HepG2 (cell line): ENCODE results near the gene IFI35. TPM values are rescaled to one million over a fixed set of nuclear protein-coding genes. Genes with fewer than 3 reads are reported as not detected.

ENCODE experiments used
- ATAC-seq: fragments of 200-7000 bp; cut with Tn5 transposase; 3 replicates; pipeline ENCODE4 v1.9.1; 2020; ENCODE audit warnings: mild to moderate bottlenecking, moderate library complexity
- BruUV-seq: library from RNA; stranded (reverse); fragments of 400-500 nt; replicated peaks from 2 replicates; lab custom pipeline; 2021; lab: Mats Ljungman, UMichigan
- CTCF ChIA-PET: fragments of 300-600 bp; formaldehyde crosslinking; extraction: SDS; loops from one replicate; lab custom pipeline; 2021; ENCODE audit warnings: low total read pairs, inconsistent platforms, low intra/inter-chr PET ratio; lab: Yijun Ruan, JAX
- POLR2A ChIA-PET: fragments of 350-600 bp; sonication (Branson Sonifier 250); formaldehyde crosslinking; loops from one replicate; lab custom pipeline; 2020; ENCODE audit warnings: antibody characterized with exemption, inconsistent platforms; lab: Yijun Ruan, JAX
- DNase-seq: peaks from one replicate; pipeline ENCODE4 v3.0.0-alpha.2; 2015; ENCODE audit warnings: low spot score
- FAIRE-seq: peaks from 3 replicates; lab custom pipeline; 2011; peaks lifted over from hg19 to GRCh38; lab: Jason Lieb, UNC
- H2AFZ ChIP-seq: one replicate; pipeline ENCODE4 v1.6.1; 2011; ENCODE audit warnings: low read length, inconsistent platforms
- H3K27ac ChIP-seq: fragments of 300-600 bp; 3 replicates; pipeline ENCODE4 v1.8.0; 2011; ENCODE audit warnings: mixed run types, mild to moderate bottlenecking, mixed read lengths, low read length, inconsistent platforms; ENCODE audit not compliant: insufficient read depth; ENCODE audit errors: extremely low read length
- H3K27me3 ChIP-seq, 2 experiments: fragments of 200-600 bp in 1 of 2; 2 replicates in 1 of 2; 3 replicates in 1 of 2; pipeline versions ENCODE4 v1.6.0 to v1.8.0; 2011; ENCODE audit warnings: low read length in 2 of 2, mild to moderate bottlenecking in 2 of 2, moderate library complexity in 2 of 2, inconsistent platforms in 1 of 2; ENCODE audit not compliant: insufficient read depth in 2 of 2, control insufficient read depth in 1 of 2
- H3K36me3 ChIP-seq, 2 experiments: fragments of 200-600 bp in 1 of 2; replicated peaks in 1 of 2; 2 replicates in 1 of 2; 3 replicates in 1 of 2; pipeline versions ENCODE4 v1.5.1 to v1.8.0; 2011; ENCODE audit warnings: low read length in 2 of 2, inconsistent platforms in 1 of 2; ENCODE audit not compliant: insufficient read depth in 2 of 2, control insufficient read depth in 1 of 2
- H3K4me1 ChIP-seq: 2 replicates; pipeline ENCODE4 v1.5.1; 2012; ENCODE audit warnings: low read length, inconsistent platforms; ENCODE audit not compliant: insufficient read depth
- H3K4me2 ChIP-seq: 2 replicates; pipeline ENCODE4 v1.6.0; 2011; ENCODE audit warnings: low read depth, low read length, inconsistent platforms
- H3K4me3 ChIP-seq, 3 experiments: fragments of 200-600 bp in 1 of 3; sonication (generic), shearing (Covaris generic) in 1 of 3; replicated peaks in 1 of 3; 2 replicates each; pipeline ENCODE4 v1.5.1; 2011 to 2016; ENCODE audit warnings: low read length in 3 of 3, inconsistent platforms in 2 of 3, low read depth in 2 of 3, mild to moderate bottlenecking in 2 of 3, control low read depth in 1 of 3, mixed read lengths in 1 of 3; ENCODE audit not compliant: insufficient read depth in 1 of 3
- H3K79me2 ChIP-seq: one replicate; pipeline ENCODE4 v1.6.1; 2011; ENCODE audit warnings: low read length, inconsistent platforms; ENCODE audit not compliant: insufficient read depth
- H3K9ac ChIP-seq: 2 replicates; pipeline ENCODE4 v1.6.0; 2011; ENCODE audit warnings: mild to moderate bottlenecking, low read depth, low read length, inconsistent platforms; ENCODE audit not compliant: insufficient read depth
- H3K9me3 ChIP-seq: 2 replicates; pipeline ENCODE4 v1.5.1; 2012; ENCODE audit warnings: mild to moderate bottlenecking, low read length
- H4K20me1 ChIP-seq: 2 replicates; pipeline ENCODE4 v1.6.0; 2011; ENCODE audit warnings: inconsistent platforms, mild to moderate bottlenecking, low read length, moderate library complexity; ENCODE audit not compliant: insufficient read depth
- ATF2 ChIP-seq: sonication (generic); formaldehyde crosslinking; IDR thresholded peaks from 2 replicates; pipeline ENCODE4 v1.4.0; 2020; ENCODE audit warnings: missing genetic modification reagents
- CCAR2 ChIP-seq: fragments of 200-400 bp; formaldehyde crosslinking; optimal IDR thresholded peaks from 2 replicates; pipeline ENCODE3; 2018; ENCODE audit warnings: low read depth, mild to moderate bottlenecking, low read length, moderate library complexity
- HOMEZ ChIP-seq: IDR thresholded peaks from 2 replicates; pipeline ENCODE4 v1.6.1; 2016; ENCODE audit warnings: low read depth
- MAF1 ChIP-seq: sonication (generic); formaldehyde crosslinking; IDR thresholded peaks from 2 replicates; pipeline ENCODE4 v1.5.0; 2020; ENCODE audit warnings: missing genetic modification reagents, borderline replicate concordance
- MEIS2 ChIP-seq: sonication (generic); formaldehyde crosslinking; IDR thresholded peaks from 2 replicates; pipeline ENCODE4 v1.9.0; 2021; ENCODE audit warnings: mild to moderate bottlenecking, missing genetic modification reagents
- MIXL1 ChIP-seq: IDR thresholded peaks from 2 replicates; pipeline ENCODE4 v1.6.1; 2016
- SETDB1 ChIP-seq: sonication (generic); formaldehyde crosslinking; IDR thresholded peaks from 2 replicates; pipeline ENCODE4 v1.5.1; 2020; ENCODE audit warnings: missing genetic modification reagents, mild to moderate bottlenecking, borderline replicate concordance
- TARDBP ChIP-seq: sonication (generic); formaldehyde crosslinking; IDR thresholded peaks from 2 replicates; pipeline ENCODE4 v1.8.0; 2022; ENCODE audit warnings: mild to moderate bottlenecking, missing genetic modification reagents
- TBX3 ChIP-seq: fragments of 450-650 bp; IDR thresholded peaks from 2 replicates; pipeline ENCODE4 v1.6.1; 2017; ENCODE audit warnings: antibody characterized with exemption, mild to moderate bottlenecking, inconsistent platforms, borderline replicate concordance
- TCF7L2 ChIP-seq: IDR thresholded peaks from 2 replicates; pipeline ENCODE4 v1.6.1; 2011; ENCODE audit warnings: mild to moderate bottlenecking, low read depth, low read length, moderate library complexity
- ZBED4 ChIP-seq: sonication (generic); formaldehyde crosslinking; IDR thresholded peaks from 2 replicates; pipeline ENCODE4 v1.4.0; 2020; ENCODE audit warnings: missing genetic modification reagents, borderline replicate concordance
- ZNF451 ChIP-seq: sonication (generic); formaldehyde crosslinking; IDR thresholded peaks from 2 replicates; pipeline ENCODE4 v1.5.0; 2020; ENCODE audit warnings: mild to moderate bottlenecking, missing genetic modification reagents
- ZNF484 ChIP-seq: sonication (generic); formaldehyde crosslinking; IDR thresholded peaks from 2 replicates; pipeline ENCODE4 v1.5.1; 2020; ENCODE audit warnings: mild to moderate bottlenecking, low read depth, missing genetic modification reagents, borderline replicate concordance
- ZNF546 ChIP-seq: sonication (generic); formaldehyde crosslinking; conservative IDR thresholded peaks from 2 replicates; pipeline ENCODE4 v1.8.1; 2023; ENCODE audit warnings: mild to moderate bottlenecking, missing genetic modification reagents
- ZNF615 ChIP-seq: sonication (generic); formaldehyde crosslinking; IDR thresholded peaks from 2 replicates; pipeline ENCODE4 v1.5.0; 2020; ENCODE audit warnings: mild to moderate bottlenecking, missing genetic modification reagents, borderline replicate concordance
- ZNF768 ChIP-seq: sonication (generic); formaldehyde crosslinking; IDR thresholded peaks from 2 replicates; pipeline ENCODE4 v1.4.0; 2020; ENCODE audit warnings: missing genetic modification reagents
- WGBS: methylation state at CpG from one replicate; pipeline ENCODE4 v1.1.6; 2017; ENCODE audit warnings: low lambda C conversion rate; 5-methylcytosine and 5-hydroxymethylcytosine counted together
- in situ Hi-C: cut with HindIII; loops from 2 replicates; pipeline ENCODE4 v1.10.0; 2017; ENCODE audit warnings: low pct_unique_long_range_greater_than_20kb; ENCODE audit not compliant: extremely low pct_ligation_motif_present
- intact Hi-C: fragments of 100-400 bp; cut with micrococcal nuclease; formaldehyde crosslinking; loops from one replicate; pipeline ENCODE4 v1.10.0; 2022; ENCODE audit not compliant: unreplicated experiment
- polyA plus RNA-seq, 8 experiments: library from polyadenylated mRNA; depleted of rRNA in 3 of 8; stranded (reverse) in 7 of 8; unstranded in 1 of 8; fragments of >200 nt; fragmentation: Illumina TruSeq in 4 of 8; extraction: Trizol in 4 of 8; gene quantifications; 2 replicates each; pipeline versions ENCODE4 v1.2.1 to v1.2.3, GENCODE V29; 2011 to 2016; ENCODE audit warnings: low read depth in 4 of 8, missing spikeins in 1 of 8, mixed read lengths in 1 of 8; ENCODE audit not compliant: insufficient read depth in 1 of 8
- total RNA-seq, 5 experiments: library from RNA; depleted of rRNA; stranded (reverse); fragments of >200 nt; fragmentation: Illumina TruSeq; extraction: Trizol; gene quantifications; 2 replicates each; pipeline ENCODE4 v1.2.3, GENCODE V29; 2016; ENCODE audit warnings: low read depth in 1 of 5

The IFI35 gene
- total and polyA plus RNA-seq, 2 of the 13 experiments (the other 11 are each of a cell fraction or from before 2014, with no cell fraction given): 28.9 to 38.1 TPM

- ATAC-seq: no peak
- POLR2A ChIA-PET: interaction anchor here (1.4 to 2.9 kb wide), 3 partner anchors 12 to 41 kb away, joined by 4 to 10 read pairs (median 9); partner anchors contain the start of gene RPL27
Measured at GRCh38 chr17:43039646-43040045, 33.1 kb downstream of the IFI35 start.

More at GRCh38 chr17:43039646-43040045, 33.1 kb downstream of the IFI35 start:
- H3K9me3 ChIP-seq: no peaks in the 10 kb centered on the region
- FAIRE-seq: no peak
- TF ChIP-seq CCAR2 (no peak), HOMEZ (CRISPR knock-in tag) (no peak), ZNF451 (CRISPR knock-in tag) (no peak), MAF1 (CRISPR knock-in tag) (no peak), TCF7L2 (no peak), TARDBP (CRISPR knock-in tag) (no peak), ATF2 (CRISPR knock-in tag) (no peak), MIXL1 (CRISPR knock-in tag) (no peak), ZNF615 (CRISPR knock-in tag) (no peak), ZNF546 (CRISPR knock-in tag) (no peak), ZBED4 (no peak), TBX3 (no peak), ZNF484 (no peak), MEIS2 (CRISPR knock-in tag) (no peak), SETDB1 (CRISPR knock-in tag) (no peak), ZNF768 (CRISPR knock-in tag) (no peak)
- TF ChIP-seq, all 625 proteins: peak for 0
- WGBS: 92% methylated on average over 2 of the region's 2 CpGs
- in situ Hi-C loops (no loop called here), intact Hi-C loops (no loop called here)
- Histone ChIP-seq H3K79me2 (no peaks in the 10 kb centered on the region), H4K20me1 (no peaks in the 10 kb centered on the region), H3K4me2 (no peak overlapping the region), H3K27ac (no peak overlapping the region), H3K9ac (no peak overlapping the region), H3K36me3 (no peaks in the 10 kb centered on the region; a peak in 1 of 5 replicates), H3K27me3 (no peaks in the 10 kb centered on the region), H3K4me1 (peaks cover 48% of the 10 kb centered on the region), H3K4me3 (no peak overlapping the region), H2AFZ (no peak overlapping the region)
- CTCF ChIA-PET: no interaction called here
- no TSS peak for BruUV-seq
- no peak for DNase-seq
